HEK293 (cell line): Measurements from ENCODE around the gene HOXB7.

Source experiments
- BCL11A ChIP-seq: fragments of 450-650 bp; formaldehyde crosslinking; IDR thresholded peaks from 2 replicates; pipeline ENCODE4 v1.5.1; 2016; ENCODE audit warnings: low read depth, missing biosample characterization, missing genetic modification characterization
- KLF10 ChIP-seq: fragments of 450-650 bp; IDR thresholded peaks from 2 replicates; pipeline ENCODE4 v1.5.1; 2018; ENCODE audit warnings: missing biosample characterization, mild to moderate bottlenecking, missing genetic modification characterization
- KLF8 ChIP-seq: fragments of 450-650 bp; formaldehyde crosslinking; IDR thresholded peaks from 2 replicates; pipeline ENCODE4 v1.5.1; 2016; ENCODE audit warnings: missing biosample characterization, missing genetic modification characterization
- RBAK ChIP-seq: fragments of 450-650 bp; formaldehyde crosslinking; IDR thresholded peaks from 2 replicates; pipeline ENCODE4 v1.5.1; 2016; ENCODE audit warnings: missing biosample characterization, missing genetic modification characterization
- SETDB1 ChIP-seq: IDR thresholded peaks from one replicate; pipeline ENCODE4 v1.6.1; 2017; ENCODE audit warnings: mild to moderate bottlenecking, low read length, moderate library complexity, mixed read lengths; ENCODE audit not compliant: insufficient read length
- ZBTB17 ChIP-seq: fragments of 450-650 bp; formaldehyde crosslinking; IDR thresholded peaks from 2 replicates; pipeline ENCODE4 v1.5.1; 2016; ENCODE audit warnings: missing biosample characterization, missing genetic modification characterization
- ZFHX2 ChIP-seq: fragments of 450-650 bp; formaldehyde crosslinking; conservative IDR thresholded peaks from 2 replicates; pipeline ENCODE4 v1.5.1; 2016; ENCODE audit warnings: missing biosample characterization, missing genetic modification characterization
- ZFP3 ChIP-seq: fragments of 450-650 bp; formaldehyde crosslinking; IDR thresholded peaks from 2 replicates; pipeline ENCODE4 v1.5.1; 2016; ENCODE audit warnings: low read depth, missing biosample characterization, missing genetic modification characterization
- ZNF2 ChIP-seq: fragments of 450-650 bp; formaldehyde crosslinking; IDR thresholded peaks from 2 replicates; pipeline ENCODE4 v1.5.1; 2016; ENCODE audit warnings: missing biosample characterization, missing genetic modification characterization
- ZNF311 ChIP-seq: fragments of 450-650 bp; formaldehyde crosslinking; IDR thresholded peaks from 2 replicates; pipeline ENCODE4 v1.5.1; 2017; ENCODE audit warnings: missing biosample characterization, missing genetic modification characterization, borderline replicate concordance
- ZNF324 ChIP-seq: fragments of 450-650 bp; formaldehyde crosslinking; IDR thresholded peaks from 2 replicates; pipeline ENCODE4 v1.5.1; 2016; ENCODE audit warnings: missing biosample characterization, missing genetic modification characterization
- ZNF335 ChIP-seq: fragments of 450-650 bp; formaldehyde crosslinking; conservative IDR thresholded peaks from 2 replicates; pipeline ENCODE4 v1.5.1; 2016; ENCODE audit warnings: missing biosample characterization, missing genetic modification characterization
- ZNF366 ChIP-seq: fragments of 450-650 bp; formaldehyde crosslinking; conservative IDR thresholded peaks from 2 replicates; pipeline ENCODE4 v1.5.1; 2016; ENCODE audit warnings: missing biosample characterization, missing genetic modification characterization
- ZNF423 ChIP-seq: fragments of 450-650 bp; formaldehyde crosslinking; IDR thresholded peaks from 2 replicates; pipeline ENCODE4 v1.5.1; 2016; ENCODE audit warnings: missing biosample characterization, missing genetic modification characterization
- ZNF48 ChIP-seq: fragments of 450-650 bp; formaldehyde crosslinking; IDR thresholded peaks from 2 replicates; pipeline ENCODE4 v1.5.1; 2016; ENCODE audit warnings: missing biosample characterization, missing genetic modification characterization
- ZNF510 ChIP-seq: fragments of 450-650 bp; formaldehyde crosslinking; IDR thresholded peaks from 2 replicates; pipeline ENCODE4 v1.5.1; 2018; ENCODE audit warnings: mild to moderate bottlenecking, missing genetic modification characterization, missing biosample characterization; ENCODE audit not compliant: insufficient replicate concordance
- ZNF514 ChIP-seq: fragments of 450-650 bp; formaldehyde crosslinking; IDR thresholded peaks from 2 replicates; pipeline ENCODE4 v1.5.1; 2016; ENCODE audit warnings: missing biosample characterization, missing genetic modification characterization
- ZNF544 ChIP-seq: fragments of 450-650 bp; formaldehyde crosslinking; IDR thresholded peaks from 2 replicates; pipeline ENCODE4 v1.5.0; 2017; ENCODE audit warnings: missing biosample characterization, missing genetic modification characterization
- ZNF629 ChIP-seq: fragments of 450-650 bp; formaldehyde crosslinking; IDR thresholded peaks from 2 replicates; pipeline ENCODE4 v1.5.1; 2017; ENCODE audit warnings: missing biosample characterization, missing genetic modification characterization
- ZNF670 ChIP-seq: fragments of 450-650 bp; formaldehyde crosslinking; IDR thresholded peaks from 2 replicates; pipeline ENCODE4 v1.5.1; 2016; ENCODE audit warnings: missing biosample characterization, missing genetic modification characterization, low read depth
- ZNF747 ChIP-seq: fragments of 450-650 bp; formaldehyde crosslinking; IDR thresholded peaks from 2 replicates; pipeline ENCODE4 v1.5.1; 2016; ENCODE audit warnings: missing biosample characterization, missing genetic modification characterization
- ZNF76 ChIP-seq: fragments of 450-650 bp; formaldehyde crosslinking; IDR thresholded peaks from 2 replicates; pipeline ENCODE4; 2016; ENCODE audit warnings: low read depth, missing biosample characterization, missing genetic modification characterization, borderline replicate concordance
- ZSCAN18 ChIP-seq: fragments of 450-650 bp; formaldehyde crosslinking; IDR thresholded peaks from 2 replicates; pipeline ENCODE4 v1.5.1; 2016; ENCODE audit warnings: missing biosample characterization, missing genetic modification characterization
- ZSCAN30 ChIP-seq: fragments of 450-650 bp; IDR thresholded peaks from 2 replicates; pipeline ENCODE4 v1.5.1; 2018; ENCODE audit warnings: missing biosample characterization, mild to moderate bottlenecking, missing genetic modification characterization, moderate library complexity
- TF ChIP-seq, protein P1 (sequence below): fragments of 450-650 bp; formaldehyde crosslinking; IDR thresholded peaks from 2 replicates; pipeline ENCODE4 v1.5.1; 2016; ENCODE audit warnings: missing biosample characterization, missing genetic modification characterization
- TF ChIP-seq, protein P2 (sequence below): fragments of 450-650 bp; formaldehyde crosslinking; IDR thresholded peaks from 2 replicates; pipeline ENCODE4 v1.5.1; 2016; ENCODE audit warnings: missing biosample characterization, missing genetic modification characterization
- TF ChIP-seq, protein P3 (sequence below): fragments of 450-650 bp; formaldehyde crosslinking; IDR thresholded peaks from 2 replicates; pipeline ENCODE4 v1.5.0; 2017; ENCODE audit warnings: missing biosample characterization, missing genetic modification characterization, borderline replicate concordance
- TF ChIP-seq, protein P4 (sequence below): fragments of 450-650 bp; formaldehyde crosslinking; IDR thresholded peaks from 2 replicates; pipeline ENCODE4 v1.5.1; 2016; ENCODE audit warnings: missing biosample characterization, missing genetic modification characterization

Gene HOXB7

GRCh38 chr17:48647103-48647962 is 36.5 kb upstream of the HOXB7 start (continued):
- TF ChIP-seq, protein P1, sequence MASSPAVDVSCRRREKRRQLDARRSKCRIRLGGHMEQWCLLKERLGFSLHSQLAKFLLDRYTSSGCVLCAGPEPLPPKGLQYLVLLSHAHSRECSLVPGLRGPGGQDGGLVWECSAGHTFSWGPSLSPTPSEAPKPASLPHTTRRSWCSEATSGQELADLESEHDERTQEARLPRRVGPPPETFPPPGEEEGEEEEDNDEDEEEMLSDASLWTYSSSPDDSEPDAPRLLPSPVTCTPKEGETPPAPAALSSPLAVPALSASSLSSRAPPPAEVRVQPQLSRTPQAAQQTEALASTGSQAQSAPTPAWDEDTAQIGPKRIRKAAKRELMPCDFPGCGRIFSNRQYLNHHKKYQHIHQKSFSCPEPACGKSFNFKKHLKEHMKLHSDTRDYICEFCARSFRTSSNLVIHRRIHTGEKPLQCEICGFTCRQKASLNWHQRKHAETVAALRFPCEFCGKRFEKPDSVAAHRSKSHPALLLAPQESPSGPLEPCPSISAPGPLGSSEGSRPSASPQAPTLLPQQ (tag by site-specific recombination) = no peak
- TF ChIP-seq RBAK = no peak
- peak; percentile 68 for TF ChIP-seq ZNF335 (tag by site-specific recombination)
- TF ChIP-seq ZNF324 (tag by site-specific recombination) = no peak
- no peak for TF ChIP-seq ZNF423 (tag by site-specific recombination)
- TF ChIP-seq ZSCAN30 (tag by site-specific recombination) = 0 out of 2 replicates have a peak, but pooled peaks have one; percentile 24
- TF ChIP-seq ZNF514 = no peak
- TF ChIP-seq ZNF311 (tag by site-specific recombination) = no peak
- TF ChIP-seq ZNF510 = no peak
- TF ChIP-seq, protein P2, sequence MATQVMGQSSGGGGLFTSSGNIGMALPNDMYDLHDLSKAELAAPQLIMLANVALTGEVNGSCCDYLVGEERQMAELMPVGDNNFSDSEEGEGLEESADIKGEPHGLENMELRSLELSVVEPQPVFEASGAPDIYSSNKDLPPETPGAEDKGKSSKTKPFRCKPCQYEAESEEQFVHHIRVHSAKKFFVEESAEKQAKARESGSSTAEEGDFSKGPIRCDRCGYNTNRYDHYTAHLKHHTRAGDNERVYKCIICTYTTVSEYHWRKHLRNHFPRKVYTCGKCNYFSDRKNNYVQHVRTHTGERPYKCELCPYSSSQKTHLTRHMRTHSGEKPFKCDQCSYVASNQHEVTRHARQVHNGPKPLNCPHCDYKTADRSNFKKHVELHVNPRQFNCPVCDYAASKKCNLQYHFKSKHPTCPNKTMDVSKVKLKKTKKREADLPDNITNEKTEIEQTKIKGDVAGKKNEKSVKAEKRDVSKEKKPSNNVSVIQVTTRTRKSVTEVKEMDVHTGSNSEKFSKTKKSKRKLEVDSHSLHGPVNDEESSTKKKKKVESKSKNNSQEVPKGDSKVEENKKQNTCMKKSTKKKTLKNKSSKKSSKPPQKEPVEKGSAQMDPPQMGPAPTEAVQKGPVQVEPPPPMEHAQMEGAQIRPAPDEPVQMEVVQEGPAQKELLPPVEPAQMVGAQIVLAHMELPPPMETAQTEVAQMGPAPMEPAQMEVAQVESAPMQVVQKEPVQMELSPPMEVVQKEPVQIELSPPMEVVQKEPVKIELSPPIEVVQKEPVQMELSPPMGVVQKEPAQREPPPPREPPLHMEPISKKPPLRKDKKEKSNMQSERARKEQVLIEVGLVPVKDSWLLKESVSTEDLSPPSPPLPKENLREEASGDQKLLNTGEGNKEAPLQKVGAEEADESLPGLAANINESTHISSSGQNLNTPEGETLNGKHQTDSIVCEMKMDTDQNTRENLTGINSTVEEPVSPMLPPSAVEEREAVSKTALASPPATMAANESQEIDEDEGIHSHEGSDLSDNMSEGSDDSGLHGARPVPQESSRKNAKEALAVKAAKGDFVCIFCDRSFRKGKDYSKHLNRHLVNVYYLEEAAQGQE (tag by site-specific recombination) = no peak
- TF ChIP-seq, protein P3, sequence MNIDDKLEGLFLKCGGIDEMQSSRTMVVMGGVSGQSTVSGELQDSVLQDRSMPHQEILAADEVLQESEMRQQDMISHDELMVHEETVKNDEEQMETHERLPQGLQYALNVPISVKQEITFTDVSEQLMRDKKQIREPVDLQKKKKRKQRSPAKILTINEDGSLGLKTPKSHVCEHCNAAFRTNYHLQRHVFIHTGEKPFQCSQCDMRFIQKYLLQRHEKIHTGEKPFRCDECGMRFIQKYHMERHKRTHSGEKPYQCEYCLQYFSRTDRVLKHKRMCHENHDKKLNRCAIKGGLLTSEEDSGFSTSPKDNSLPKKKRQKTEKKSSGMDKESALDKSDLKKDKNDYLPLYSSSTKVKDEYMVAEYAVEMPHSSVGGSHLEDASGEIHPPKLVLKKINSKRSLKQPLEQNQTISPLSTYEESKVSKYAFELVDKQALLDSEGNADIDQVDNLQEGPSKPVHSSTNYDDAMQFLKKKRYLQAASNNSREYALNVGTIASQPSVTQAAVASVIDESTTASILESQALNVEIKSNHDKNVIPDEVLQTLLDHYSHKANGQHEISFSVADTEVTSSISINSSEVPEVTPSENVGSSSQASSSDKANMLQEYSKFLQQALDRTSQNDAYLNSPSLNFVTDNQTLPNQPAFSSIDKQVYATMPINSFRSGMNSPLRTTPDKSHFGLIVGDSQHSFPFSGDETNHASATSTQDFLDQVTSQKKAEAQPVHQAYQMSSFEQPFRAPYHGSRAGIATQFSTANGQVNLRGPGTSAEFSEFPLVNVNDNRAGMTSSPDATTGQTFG = no peak
- peak; percentile 59; the same call in 1 of the 2 replicates for TF ChIP-seq ZNF76 (tag by site-specific recombination)
- TF ChIP-seq ZFHX2 (tag by site-specific recombination) = peak; percentile 71
- no peak for TF ChIP-seq ZFP3
- no peak for TF ChIP-seq ZNF747
- peak; percentile 89 for TF ChIP-seq ZBTB17
- no peak for TF ChIP-seq ZNF670 (tag by site-specific recombination)
- TF ChIP-seq ZNF366 (tag by site-specific recombination) = peak; percentile 97
- no peak for TF ChIP-seq ZNF629
- TF ChIP-seq, protein P4, sequence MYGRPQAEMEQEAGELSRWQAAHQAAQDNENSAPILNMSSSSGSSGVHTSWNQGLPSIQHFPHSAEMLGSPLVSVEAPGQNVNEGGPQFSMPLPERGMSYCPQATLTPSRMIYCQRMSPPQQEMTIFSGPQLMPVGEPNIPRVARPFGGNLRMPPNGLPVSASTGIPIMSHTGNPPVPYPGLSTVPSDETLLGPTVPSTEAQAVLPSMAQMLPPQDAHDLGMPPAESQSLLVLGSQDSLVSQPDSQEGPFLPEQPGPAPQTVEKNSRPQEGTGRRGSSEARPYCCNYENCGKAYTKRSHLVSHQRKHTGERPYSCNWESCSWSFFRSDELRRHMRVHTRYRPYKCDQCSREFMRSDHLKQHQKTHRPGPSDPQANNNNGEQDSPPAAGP = no peak
- peak; percentile 60 for TF ChIP-seq KLF8 (tag by site-specific recombination)
- TF ChIP-seq KLF10 (tag by site-specific recombination) = no peak
- TF ChIP-seq ZNF48 (tag by site-specific recombination) = no peak
- no peak for TF ChIP-seq BCL11A
- TF ChIP-seq ZNF544 (tag by site-specific recombination) = no peak
- no peak for TF ChIP-seq SETDB1
- no peak for TF ChIP-seq ZSCAN18 (tag by site-specific recombination)
- no peak; the same call in 1 of the 2 replicates for TF ChIP-seq ZNF2 (tag by site-specific recombination)
